ENCODE results near the gene EDNRB.
A peak's percentile ranks its signal among the peaks of the same experiment; 100 is the strongest.

Gene EDNRB

DNA sequence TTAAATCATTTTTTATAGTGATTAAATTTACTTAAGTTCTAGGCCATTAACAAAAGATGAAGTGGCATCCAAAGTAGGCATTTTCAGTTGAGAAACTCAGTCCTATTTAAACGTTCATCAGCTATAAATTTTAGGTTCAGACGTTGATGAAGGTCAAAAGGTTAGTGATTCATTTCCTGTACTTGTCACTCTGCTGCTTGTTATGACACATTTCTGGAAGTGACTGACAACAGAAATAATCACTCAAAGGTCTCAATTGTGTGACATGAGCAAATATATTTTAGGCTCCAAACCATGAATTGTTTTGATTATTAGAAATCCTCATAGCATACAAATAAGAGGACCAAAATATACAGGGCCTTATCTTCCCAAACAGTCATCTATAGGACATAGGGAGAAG, 10.3 kb upstream of the EDNRB start:
- no peak for TF ChIP-seq CTCF (IDR thresholded peaks at IDR 0.05; ENCODE audit: extremely low read depth, insufficient read depth, missing control alignments)
- in situ Hi-C loops (cut with MboI; ENCODE audit: low pct_unique_long_range_greater_than_20kb, low sequenced_read_pairs, unreplicated experiment), result no loop called here
- peak; percentile 48 for DNase-seq (ENCODE audit: low spot score)

DNA sequence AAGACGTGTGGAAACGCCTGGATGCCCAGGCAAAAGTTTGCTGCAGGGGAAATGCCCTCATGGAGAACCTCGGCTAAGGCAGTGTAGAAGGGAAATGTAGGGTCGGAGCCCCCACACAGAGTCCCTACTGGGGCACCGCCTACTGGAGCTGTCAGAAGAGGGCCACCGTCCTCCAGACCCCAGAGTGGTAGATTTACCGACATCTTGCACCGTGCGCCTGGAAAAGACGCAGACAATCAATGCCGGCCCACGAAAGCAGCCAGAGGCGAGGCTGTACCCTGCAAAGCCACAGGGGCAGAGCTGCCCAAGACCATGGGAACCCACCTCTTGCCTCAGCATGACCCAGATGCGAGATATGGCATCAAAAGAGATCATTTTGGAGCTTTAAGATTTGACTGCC, 7.0 kb upstream of the EDNRB start:
- no peak for DNase-seq (ENCODE audit: low spot score)
- no peak for TF ChIP-seq CTCF (IDR thresholded peaks at IDR 0.05; ENCODE audit: extremely low read depth, insufficient read depth, missing control alignments)
- in situ Hi-C loops (cut with MboI; ENCODE audit: low pct_unique_long_range_greater_than_20kb, low sequenced_read_pairs, unreplicated experiment), result no loop called here

DNA sequence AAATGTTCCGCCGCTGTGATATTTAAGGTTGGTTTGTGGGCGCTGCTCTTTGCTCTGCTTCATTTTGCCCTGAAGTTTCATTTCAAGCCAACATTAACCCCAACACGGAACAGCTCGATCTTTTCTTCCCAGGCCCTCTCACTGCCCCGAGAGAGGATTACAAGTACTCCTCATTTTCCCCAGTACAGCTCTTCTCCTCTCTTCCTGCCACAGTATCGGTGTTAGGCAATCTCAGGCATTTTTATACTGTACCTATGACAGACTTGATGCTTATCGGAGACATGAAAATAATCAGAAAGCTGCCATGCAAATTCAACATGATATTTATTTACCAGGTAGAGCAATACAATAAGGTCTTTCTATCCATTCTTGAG, 1.3 kb upstream of the EDNRB start:
- TF ChIP-seq CTCF (IDR thresholded peaks at IDR 0.05; ENCODE audit: extremely low read depth, insufficient read depth, missing control alignments), result no peak
- in situ Hi-C loops (cut with MboI; ENCODE audit: low pct_unique_long_range_greater_than_20kb, low sequenced_read_pairs, unreplicated experiment), result no loop called here

DNA sequence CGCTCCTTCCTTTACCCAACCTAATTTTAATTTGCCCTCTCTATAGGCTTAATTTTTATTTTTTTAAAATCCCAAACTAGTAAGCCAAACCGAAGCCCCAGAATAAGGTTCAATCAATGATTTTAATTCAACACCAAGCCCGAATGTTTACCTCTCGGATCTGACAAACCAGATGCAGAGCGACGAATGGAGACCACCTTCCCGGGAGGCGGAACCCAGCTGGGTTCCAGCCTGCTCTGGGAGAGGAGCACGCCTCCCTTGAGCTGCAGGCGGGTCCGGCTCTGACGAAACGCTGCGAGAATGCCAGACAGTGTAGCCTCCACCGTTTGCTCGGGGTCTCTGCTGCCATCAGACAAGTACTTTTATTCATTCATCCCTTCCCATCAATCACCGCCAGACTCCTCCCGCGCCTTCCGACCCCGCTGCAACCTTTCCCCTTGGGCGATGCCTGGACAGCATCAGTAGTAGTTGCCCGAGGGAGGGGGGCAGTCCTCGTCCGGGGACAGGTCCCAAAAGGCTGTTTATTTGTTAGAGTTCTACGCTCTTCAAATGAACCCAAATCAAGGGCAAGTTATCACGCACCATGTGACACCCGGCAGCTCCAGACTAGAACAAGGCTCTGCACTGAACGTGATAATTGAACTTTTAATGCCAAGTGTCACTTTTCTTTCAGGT, 752 bp upstream of the EDNRB start:
- no peak for DNase-seq (ENCODE audit: low spot score)
- in situ Hi-C loops (cut with MboI; ENCODE audit: low pct_unique_long_range_greater_than_20kb, low sequenced_read_pairs, unreplicated experiment), result no loop called here
- no peak for TF ChIP-seq CTCF (IDR thresholded peaks at IDR 0.05; ENCODE audit: extremely low read depth, insufficient read depth, missing control alignments)

More for the DNA sequence above, 1.3 kb upstream of the EDNRB start:
- DNase-seq (ENCODE audit: low spot score), result no peak

GRCh38 chr13:77916488-77916887, 2.1 kb downstream of the EDNRB start:
- no peak for DNase-seq (ENCODE audit: low spot score)
- no peak for TF ChIP-seq CTCF (IDR thresholded peaks at IDR 0.05; ENCODE audit: extremely low read depth, insufficient read depth, missing control alignments)
- in situ Hi-C loops (cut with MboI; ENCODE audit: low pct_unique_long_range_greater_than_20kb, low sequenced_read_pairs, unreplicated experiment), result no loop called here

- no peak for DNase-seq (ENCODE audit: low spot score)
- TF ChIP-seq CTCF (IDR thresholded peaks at IDR 0.05; ENCODE audit: extremely low read depth, insufficient read depth, missing control alignments), result no peak
- in situ Hi-C loops (cut with MboI; ENCODE audit: low pct_unique_long_range_greater_than_20kb, low sequenced_read_pairs, unreplicated experiment), result no loop called here
Observed at GRCh38 chr13:77915686-77916085, 2.9 kb downstream of the EDNRB start.
